HG02943 (cell line): Measurements from ENCODE around the gene BBS2.

Experiments
- ATAC-seq: cut with Tn5 transposase; IDR thresholded peaks from one replicate; pipeline ENCODE4 v1.9.1; 2021; ENCODE audit warnings: mild to moderate bottlenecking, low read depth, moderate library complexity; ENCODE audit not compliant: unreplicated experiment

BBS2 gene, protein sequence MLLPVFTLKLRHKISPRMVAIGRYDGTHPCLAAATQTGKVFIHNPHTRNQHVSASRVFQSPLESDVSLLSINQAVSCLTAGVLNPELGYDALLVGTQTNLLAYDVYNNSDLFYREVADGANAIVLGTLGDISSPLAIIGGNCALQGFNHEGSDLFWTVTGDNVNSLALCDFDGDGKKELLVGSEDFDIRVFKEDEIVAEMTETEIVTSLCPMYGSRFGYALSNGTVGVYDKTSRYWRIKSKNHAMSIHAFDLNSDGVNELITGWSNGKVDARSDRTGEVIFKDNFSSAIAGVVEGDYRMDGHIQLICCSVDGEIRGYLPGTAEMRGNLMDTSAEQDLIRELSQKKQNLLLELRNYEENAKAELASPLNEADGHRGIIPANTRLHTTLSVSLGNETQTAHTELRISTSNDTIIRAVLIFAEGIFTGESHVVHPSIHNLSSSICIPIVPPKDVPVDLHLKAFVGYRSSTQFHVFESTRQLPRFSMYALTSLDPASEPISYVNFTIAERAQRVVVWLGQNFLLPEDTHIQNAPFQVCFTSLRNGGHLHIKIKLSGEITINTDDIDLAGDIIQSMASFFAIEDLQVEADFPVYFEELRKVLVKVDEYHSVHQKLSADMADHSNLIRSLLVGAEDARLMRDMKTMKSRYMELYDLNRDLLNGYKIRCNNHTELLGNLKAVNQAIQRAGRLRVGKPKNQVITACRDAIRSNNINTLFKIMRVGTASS

GRCh38 chr16:56519459-56520250, at the start of gene BBS2:
TSS of gene BBS2 (minus strand) at chr16:56520024. CDS start at chr16:56519862, 162 bp downstream.
- peak; percentile 81 for ATAC-seq

GRCh38 chr16:56564793-56565477, 45.1 kb upstream of the BBS2 start, which contains the start of gene MT4:
TSS of gene MT4 (plus strand) at chr16:56565073. CDS start at chr16:56565129, 56 bp downstream.
- no peak for ATAC-seq

DNA sequence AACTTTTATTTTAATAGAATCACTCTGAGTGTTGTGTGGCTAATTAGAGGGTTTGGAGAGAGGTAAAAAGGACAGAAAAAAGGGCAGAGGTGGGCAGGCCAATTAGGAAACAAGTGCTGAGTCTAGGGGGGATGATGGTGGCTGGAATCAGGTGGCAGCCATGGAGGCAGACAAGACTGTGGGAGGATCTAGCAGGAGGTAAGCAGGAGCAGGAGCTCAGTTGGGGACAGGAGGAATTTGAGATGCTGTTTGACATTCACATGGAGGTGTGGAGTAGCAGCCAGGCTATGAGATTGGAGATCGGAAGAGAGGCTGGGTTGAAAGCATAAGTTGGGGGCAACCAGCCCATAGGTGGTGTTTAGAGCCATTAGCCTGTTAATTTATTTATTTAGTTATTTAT, 41.3 kb upstream of the BBS2 start:
- no peak for ATAC-seq

DNA sequence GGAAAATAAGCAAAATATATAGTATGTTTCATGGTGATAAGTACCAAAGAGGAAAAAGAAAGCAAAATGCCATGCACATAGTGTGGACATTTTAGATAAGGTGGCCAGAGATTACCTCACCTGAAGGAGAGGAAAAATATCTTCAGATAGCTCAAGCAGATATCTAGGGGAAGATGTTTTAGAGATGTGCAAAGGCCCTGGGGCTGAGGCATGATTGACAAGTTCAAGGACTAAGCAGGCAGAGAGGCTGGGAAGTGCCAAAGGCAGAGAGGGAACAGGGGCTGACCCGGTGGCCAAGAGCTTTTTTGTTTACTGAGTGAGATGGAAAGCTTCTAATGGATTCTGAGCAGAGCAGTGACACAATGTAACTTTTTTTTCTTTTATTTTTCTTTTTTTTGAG, 40.6 kb upstream of the BBS2 start:
- no peak for ATAC-seq

DNA sequence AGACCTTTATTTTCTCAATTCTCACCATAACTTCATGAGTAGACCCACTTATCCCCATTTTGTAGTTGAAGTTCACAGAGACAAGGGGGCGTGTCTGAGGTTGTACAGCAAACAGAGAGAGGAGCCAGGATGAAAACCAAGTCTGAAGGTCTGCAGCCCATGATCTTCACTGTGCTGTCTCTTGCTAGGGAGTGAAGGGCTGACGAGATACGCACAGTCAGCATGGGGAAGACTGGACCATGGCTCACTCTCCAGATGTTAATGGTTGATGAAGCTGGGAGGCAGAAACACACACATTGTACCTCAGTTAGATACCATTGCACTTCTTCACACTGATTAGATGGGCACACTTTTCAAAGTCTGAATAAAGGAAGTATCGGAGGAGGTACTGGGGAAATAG, 39.3 kb upstream of the BBS2 start:
- ATAC-seq, result no peak

GRCh38 chr16:56558024-56558747, 38.4 kb upstream of the BBS2 start:
- ATAC-seq, result no peak

- no peak for ATAC-seq
Measured at GRCh38 chr16:56554441-56554840, 34.6 kb upstream of the BBS2 start.

DNA sequence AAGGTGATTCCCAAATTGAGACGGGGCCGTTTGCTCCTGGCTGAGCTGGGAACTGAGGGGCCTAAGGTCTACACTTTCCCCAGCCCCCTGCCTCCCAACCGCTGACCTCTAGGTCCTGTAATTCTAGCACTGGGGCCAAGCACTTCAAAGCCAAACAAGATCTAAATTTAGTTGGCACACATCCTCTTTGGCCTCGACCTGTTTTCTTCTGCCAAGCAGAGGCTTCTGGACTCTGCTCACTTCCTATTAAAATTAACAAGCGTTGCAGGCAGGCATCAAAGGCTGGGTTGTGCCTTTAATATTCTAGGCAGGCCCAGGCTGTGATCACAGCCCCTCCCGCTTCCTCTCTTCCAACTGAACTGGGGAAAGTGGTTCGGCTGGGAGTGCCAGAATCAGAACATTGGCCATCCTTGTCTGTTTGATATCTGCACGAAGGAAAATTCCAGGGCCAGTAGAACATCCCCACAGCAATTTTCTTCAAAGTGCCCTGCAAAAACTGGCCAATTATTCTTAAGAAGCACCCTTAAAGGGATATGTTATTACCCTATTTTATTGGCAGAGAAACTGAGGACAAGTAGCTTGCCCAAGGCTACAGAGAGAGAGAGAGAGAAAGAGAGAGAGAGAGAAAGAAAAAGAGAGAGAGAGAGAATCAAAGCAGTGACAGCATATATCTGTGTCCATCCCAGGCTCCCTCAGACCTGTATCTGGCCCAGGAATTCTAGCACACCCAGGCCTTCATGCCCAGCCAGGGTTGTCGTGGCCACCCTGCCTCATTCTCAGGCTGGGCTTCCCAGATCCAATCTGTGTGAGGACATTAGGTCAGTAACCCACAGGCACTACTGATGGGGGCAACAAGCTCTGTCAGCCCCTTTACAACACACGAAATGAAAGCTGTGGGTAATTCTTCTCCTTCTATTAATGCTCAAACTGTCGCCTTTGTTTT, 32.2 kb upstream of the BBS2 start:
- no peak for ATAC-seq

DNA sequence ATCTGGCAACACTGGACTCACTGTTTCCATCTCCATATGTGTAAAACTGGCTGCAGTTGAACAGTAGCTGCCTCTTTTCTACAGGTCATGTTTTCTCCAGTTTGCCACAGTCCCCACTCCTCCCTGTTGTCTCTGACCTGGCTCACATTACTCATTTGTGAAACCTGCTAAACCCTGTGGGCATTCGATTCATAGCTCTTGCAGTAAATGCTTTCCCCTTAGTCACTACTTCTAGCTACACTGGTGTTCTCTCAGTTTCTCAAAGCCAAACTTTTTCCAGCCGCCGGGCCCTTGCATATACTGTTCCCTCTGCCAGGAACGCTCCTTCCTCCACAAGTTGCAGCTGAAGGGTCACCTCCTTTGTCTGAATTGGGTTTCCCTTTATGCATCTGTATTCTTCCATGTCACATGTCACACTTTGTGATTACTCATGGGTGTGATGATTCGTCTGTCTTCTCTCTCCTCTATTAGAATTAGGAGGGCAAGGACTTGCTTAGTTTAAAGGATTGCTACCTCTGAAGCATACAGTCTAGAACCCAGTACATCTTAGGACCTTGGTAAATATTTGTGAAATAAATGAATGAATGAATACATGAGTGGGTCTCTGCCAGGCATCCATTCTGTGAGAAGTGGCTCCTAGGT, 30.0 kb upstream of the BBS2 start:
- ATAC-seq, result no peak

GRCh38 chr16:56549161-56549560, 29.3 kb upstream of the BBS2 start:
- ATAC-seq, result no peak

DNA sequence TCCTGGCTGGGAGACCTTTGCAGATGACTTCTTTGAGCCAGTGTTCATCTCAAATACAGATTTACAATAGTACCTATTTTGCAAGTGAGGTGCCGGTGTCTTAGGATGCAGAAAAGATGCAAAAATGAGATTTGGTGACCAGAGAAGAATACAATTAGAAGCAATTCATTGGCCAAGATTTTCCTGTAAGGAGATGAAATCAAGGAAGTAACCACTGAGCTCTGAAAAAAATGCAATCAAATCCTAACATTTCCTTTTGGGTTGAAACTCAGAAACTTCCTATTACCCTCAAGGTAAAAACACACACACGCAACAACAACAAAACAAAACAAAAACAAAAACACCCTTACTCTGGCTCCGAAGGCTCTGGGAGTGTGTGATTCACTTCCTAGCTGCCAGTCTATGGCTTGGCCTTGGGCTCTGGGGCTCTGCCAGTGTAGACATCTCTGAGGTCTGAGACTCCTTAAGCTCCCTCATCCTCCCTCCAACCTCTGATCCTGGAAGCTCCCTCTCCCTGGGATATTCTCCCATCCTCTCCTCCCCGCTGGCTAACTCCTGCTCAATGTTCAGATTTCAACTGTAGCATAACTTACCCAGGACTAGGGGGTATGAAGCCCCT, 28.2 kb upstream of the BBS2 start:
- ATAC-seq, result no peak

- ATAC-seq, result no peak
Measured at GRCh38 chr16:56547120-56547948, 27.5 kb upstream of the BBS2 start.

DNA sequence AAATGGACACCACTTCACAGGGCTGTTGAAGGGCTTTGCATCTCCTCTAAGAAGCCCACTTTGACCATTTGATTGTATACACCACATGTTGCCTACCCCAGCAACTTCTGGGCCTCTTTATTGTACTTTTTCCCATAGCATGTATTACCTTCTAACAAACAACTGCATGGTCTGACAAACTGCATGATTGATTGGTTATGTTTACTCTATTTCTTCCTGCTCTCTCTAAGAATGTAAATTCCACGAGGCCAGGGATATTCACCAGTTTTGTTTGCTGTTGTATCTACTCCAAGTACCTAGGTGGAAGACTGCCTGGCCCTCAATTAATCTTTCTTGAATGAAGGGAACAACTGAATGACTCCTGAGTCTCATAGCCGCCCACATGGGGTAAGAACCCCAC, 22.2 kb upstream of the BBS2 start:
- ATAC-seq, result no peak

GRCh38 chr16:56539656-56540055, 19.8 kb upstream of the BBS2 start:
- no peak for ATAC-seq

GRCh38 chr16:56538331-56538730, 18.5 kb upstream of the BBS2 start:
- no peak for ATAC-seq

DNA sequence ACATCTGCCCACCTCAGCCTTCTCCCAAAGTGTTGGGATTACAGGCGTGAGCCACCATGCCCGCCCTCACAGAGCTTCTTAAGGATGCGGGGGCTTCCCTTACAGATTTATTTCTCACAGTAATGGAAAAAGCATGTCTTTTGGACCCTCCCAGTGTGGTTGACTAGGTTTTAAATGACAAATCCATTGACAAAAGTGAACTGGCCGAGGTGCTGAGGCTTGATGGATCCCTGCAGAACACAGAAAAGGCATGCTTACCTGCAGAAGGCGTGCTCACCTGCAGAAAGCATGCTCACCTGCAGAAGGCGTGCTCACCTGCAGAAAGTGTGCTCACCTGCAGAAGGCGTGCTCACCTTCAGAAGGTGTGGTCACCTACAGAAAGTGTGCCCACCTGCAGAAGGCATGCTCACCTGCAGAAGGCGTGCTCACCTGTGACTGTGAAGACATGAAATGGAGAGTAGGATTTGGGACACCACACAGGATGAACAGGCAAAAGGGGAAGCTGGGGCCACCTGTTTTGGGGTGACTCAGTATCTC, 15.1 kb upstream of the BBS2 start:
- ATAC-seq, result no peak

DNA sequence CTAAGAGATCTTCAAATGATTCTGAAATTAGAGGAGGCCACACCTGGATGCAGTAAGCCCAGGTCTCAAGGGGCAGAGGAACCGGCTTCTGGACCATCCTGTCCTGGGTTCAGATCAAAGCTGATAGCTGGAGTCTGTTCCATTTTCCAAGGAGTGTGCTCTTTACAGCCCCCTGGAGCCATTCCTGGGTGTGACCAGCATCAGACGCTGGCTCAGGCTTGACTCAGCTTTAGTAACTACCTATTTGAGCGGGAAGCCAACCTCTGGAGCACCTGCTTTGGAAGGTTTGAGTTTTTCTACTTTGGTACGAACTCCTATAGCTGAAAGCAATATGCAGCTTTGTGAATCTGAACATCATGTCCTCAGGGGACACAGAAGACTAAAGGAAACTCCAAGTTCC, 12.9 kb upstream of the BBS2 start:
- no peak for ATAC-seq
